Measurements from ENCODE around the gene RUSF1. TPM values are rescaled to one million over a fixed set of nuclear protein-coding genes. Genes with fewer than 3 reads are reported as not detected.
"Not testable (repeated sequence)": the region's sequence is repeated elsewhere in the genome, so short reads cannot be mapped to it uniquely, and the experiment has no call there.

The RUSF1 gene
- total RNA-seq, 1 experiment from 2014 or later, result 59.3 TPM

- H3K9ac ChIP-seq (ENCODE audit: low read length); DNase-seq (ENCODE audit: low read depth, low spot score); H4K20me1 ChIP-seq (ENCODE audit: insufficient read depth); CTCF ChIA-PET; H3K27me3 ChIP-seq (ENCODE audit: insufficient read depth, low read length); ATAC-seq; H2AFZ ChIP-seq (ENCODE audit: low read depth, low read length, poor library complexity, severe bottlenecking); RAD21 ChIA-PET (ENCODE audit: low non-redundant PET in 1 of 2, low total read pairs in 2 of 2, uncharacterized antibody in 2 of 2, unreplicated experiment in 2 of 2); H3K9me3 ChIP-seq (ENCODE audit: control insufficient read depth in 1 of 2, insufficient read depth in 1 of 2, low read depth in 1 of 2, low read length in 2 of 2); H3K27ac ChIP-seq (ENCODE audit: low read depth, low read length); POLR2A ChIA-PET; H3K9me2 ChIP-seq (ENCODE audit: insufficient read depth); H3K4me2 ChIP-seq (ENCODE audit: low read length); H3K4me3 ChIP-seq (replicated peaks in 1 of 2; ENCODE audit: low read depth in 1 of 2, low read length in 2 of 2); H3K36me3 ChIP-seq (ENCODE audit: control insufficient read depth in 1 of 2, insufficient read depth in 2 of 2, low read length in 2 of 2); H3K4me1 ChIP-seq (ENCODE audit: control insufficient read depth in 1 of 2, insufficient read depth in 2 of 2, low read length in 2 of 2); BruUV-seq (replicated peaks): not testable (repeated sequence)
- intact Hi-C loops (cut with micrococcal nuclease), result loop anchor here (10.0 kb wide), 1 partner anchor 371 kb away; the partner anchor contains the start of gene ZNF267
- H3K79me2 ChIP-seq (ENCODE audit: insufficient read depth, low read length), result peaks cover 16% of the 10 kb centered on the region
Measured at GRCh38 chr16:31503555-31503954, 4.6 kb downstream of the RUSF1 start.

GRCh38 chr16:31502981-31503380, 5.2 kb downstream of the RUSF1 start:
- DNase-seq (ENCODE audit: low read depth, low spot score) (no peak), ATAC-seq (no peak)
- no peak overlapping the region for H2AFZ ChIP-seq (ENCODE audit: low read depth, low read length, poor library complexity, severe bottlenecking)
- H3K9me3 ChIP-seq (ENCODE audit: control insufficient read depth in 1 of 2, insufficient read depth in 1 of 2, low read depth in 1 of 2, low read length in 2 of 2), result no peaks in the 10 kb centered on the region
- no peak overlapping the region for H3K9ac ChIP-seq (ENCODE audit: low read length)
- H4K20me1 ChIP-seq (ENCODE audit: insufficient read depth), result no peaks in the 10 kb centered on the region
- BruUV-seq (replicated peaks), result no TSS peak
- ChIA-PET POLR2A (no interaction called here), RAD21 (ENCODE audit: low non-redundant PET in 1 of 2, low total read pairs in 2 of 2, uncharacterized antibody in 2 of 2, unreplicated experiment in 2 of 2) (no interaction called here), CTCF (no interaction called here)
- intact Hi-C loops (cut with micrococcal nuclease), result loop anchor here (10.0 kb wide), 1 partner anchor 372 kb away; the partner anchor contains the start of gene ZNF267
- no peak for TF ChIP-seq CTCF (IDR thresholded peaks at IDR 0.05 in 2 of 3, conservative IDR thresholded peaks at IDR 0.05 in 1 of 3; ENCODE audit: borderline replicate concordance in 1 of 3, insufficient read depth in 1 of 3, low read depth in 2 of 3, low read length in 2 of 3)
- no peak for TF ChIP-seq POLR2A (IDR thresholded peaks at IDR 0.05; ENCODE audit: borderline replicate concordance, extremely low read depth, insufficient read depth, insufficient read length)
- no peak for TF ChIP-seq EZH2phosphoT487 (IDR thresholded peaks at IDR 0.05; ENCODE audit: borderline replicate concordance)
- no peak for TF ChIP-seq RAD21 (IDR thresholded peaks at IDR 0.05; ENCODE audit: low read depth)
- TF ChIP-seq ZNF274 (IDR thresholded peaks at IDR 0.05; ENCODE audit: low read depth, low read length), result no peak
- no peak for TF ChIP-seq CEBPB (IDR thresholded peaks at IDR 0.05; ENCODE audit: low read depth)
- no peak for TF ChIP-seq ZFX (IDR thresholded peaks at IDR 0.05)
- TF ChIP-seq REST (IDR thresholded peaks at IDR 0.05; ENCODE audit: low read depth), result no peak
- TF ChIP-seq FOSL1 (IDR thresholded peaks at IDR 0.05; ENCODE audit: low read depth), result no peak
- TF ChIP-seq JUND (IDR thresholded peaks at IDR 0.05), result no peak
- no peak for TF ChIP-seq SP1 (IDR thresholded peaks at IDR 0.05; ENCODE audit: low read depth)
- TF ChIP-seq POLR2AphosphoS5 (IDR thresholded peaks at IDR 0.05; ENCODE audit: low read depth, low read length), result no peak
- no peak overlapping the region for H3K4me2 ChIP-seq (ENCODE audit: low read length)
- no peaks in the 10 kb centered on the region for H3K9me2 ChIP-seq (ENCODE audit: insufficient read depth)
- H3K4me3 ChIP-seq (replicated peaks in 1 of 2; ENCODE audit: low read depth in 1 of 2, low read length in 2 of 2), result no peak overlapping the region
- H3K27me3 ChIP-seq (ENCODE audit: insufficient read depth, low read length), result no peaks in the 10 kb centered on the region
- H3K4me1 ChIP-seq (ENCODE audit: control insufficient read depth in 1 of 2, insufficient read depth in 2 of 2, low read length in 2 of 2), result peaks cover 8 to 10% of the 10 kb centered on the region in 2 experiments; a peak in 3 of 4 replicates
- H3K36me3 ChIP-seq (ENCODE audit: control insufficient read depth in 1 of 2, insufficient read depth in 2 of 2, low read length in 2 of 2), result peaks cover 3 to 9% of the 10 kb centered on the region in 2 experiments; a peak in 3 of 4 replicates
- no peak overlapping the region for H3K27ac ChIP-seq (ENCODE audit: low read depth, low read length)
- peaks cover 14% of the 10 kb centered on the region for H3K79me2 ChIP-seq (ENCODE audit: insufficient read depth, low read length)

Measured in HCT116 (cell line).